BE2C (cell line): ENCODE results near the gene ANKRA2.

Source experiments
- DNase-seq: peaks from one replicate; pipeline ENCODE4 v3.0.0-alpha.2; 2020
- H3K27me3 ChIP-seq: fragments of 250-450 bp; sonication (Bioruptor Pico); 2 replicates; pipeline ENCODE4 v1.5.1; 2020; ENCODE audit warnings: mild to moderate bottlenecking
- H3K36me3 ChIP-seq: fragments of 250-450 bp; sonication (Bioruptor Pico); 2 replicates; pipeline ENCODE4 v1.5.1; 2020; ENCODE audit warnings: mild to moderate bottlenecking
- H3K4me1 ChIP-seq: fragments of 250-450 bp; sonication (Bioruptor Pico); 2 replicates; pipeline ENCODE4 v1.5.1; 2020
- H3K4me3 ChIP-seq: 2 replicates; pipeline ENCODE4 v1.5.1; 2011; ENCODE audit warnings: low read depth, low read length
- H3K9me3 ChIP-seq: fragments of 250-450 bp; sonication (Bioruptor Pico); 2 replicates; pipeline ENCODE4 v1.5.1; 2020
- TF ChIP-seq, protein P1 (sequence below): IDR thresholded peaks from 2 replicates; pipeline ENCODE4 v1.5.1; 2012; ENCODE audit warnings: mild to moderate bottlenecking, low read depth, low read length

The ANKRA2 gene

DNA sequence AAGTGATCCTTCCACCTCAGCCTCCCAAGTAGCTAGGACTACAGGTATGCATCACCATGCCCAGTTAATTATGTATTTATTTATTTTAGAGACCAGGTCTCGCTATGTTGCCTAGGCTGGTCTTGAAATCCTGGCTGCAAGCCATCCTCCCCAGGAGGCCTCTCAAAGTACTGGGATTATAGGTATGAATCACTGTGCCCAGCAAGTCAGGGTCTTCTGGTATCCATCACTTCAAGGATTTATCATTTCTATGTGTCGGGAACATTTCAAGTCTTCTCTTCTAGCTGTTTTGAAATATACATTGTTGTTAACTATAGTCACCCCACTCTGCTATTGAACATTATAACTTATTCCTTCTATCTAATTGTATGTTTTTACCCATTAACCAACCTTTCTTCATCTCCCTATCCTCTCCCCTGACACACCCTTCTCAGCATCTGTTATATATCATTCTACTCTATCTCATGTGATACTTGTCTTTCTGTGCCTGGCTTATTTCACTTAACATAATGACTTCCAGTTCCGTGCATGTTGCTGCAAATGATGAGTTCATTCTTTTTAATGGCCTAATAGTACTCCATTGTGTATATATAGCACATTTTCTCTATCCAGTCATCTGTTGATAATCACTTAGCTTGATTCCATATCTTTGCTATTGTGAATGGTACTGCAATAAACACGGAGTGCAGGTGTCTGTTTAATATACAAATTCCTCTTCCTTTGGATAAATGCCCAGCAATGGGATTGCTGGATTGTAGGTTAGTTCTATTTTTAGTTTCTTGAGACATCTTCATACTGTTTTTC, 26.5 kb upstream of the ANKRA2 start:
- H3K36me3 ChIP-seq, result no peaks in the 10 kb centered on the region; the same call in 1 of the 2 replicates
- no peaks in the 10 kb centered on the region for H3K27me3 ChIP-seq
- no peak overlapping the region for H3K4me3 ChIP-seq
- TF ChIP-seq, protein P1, sequence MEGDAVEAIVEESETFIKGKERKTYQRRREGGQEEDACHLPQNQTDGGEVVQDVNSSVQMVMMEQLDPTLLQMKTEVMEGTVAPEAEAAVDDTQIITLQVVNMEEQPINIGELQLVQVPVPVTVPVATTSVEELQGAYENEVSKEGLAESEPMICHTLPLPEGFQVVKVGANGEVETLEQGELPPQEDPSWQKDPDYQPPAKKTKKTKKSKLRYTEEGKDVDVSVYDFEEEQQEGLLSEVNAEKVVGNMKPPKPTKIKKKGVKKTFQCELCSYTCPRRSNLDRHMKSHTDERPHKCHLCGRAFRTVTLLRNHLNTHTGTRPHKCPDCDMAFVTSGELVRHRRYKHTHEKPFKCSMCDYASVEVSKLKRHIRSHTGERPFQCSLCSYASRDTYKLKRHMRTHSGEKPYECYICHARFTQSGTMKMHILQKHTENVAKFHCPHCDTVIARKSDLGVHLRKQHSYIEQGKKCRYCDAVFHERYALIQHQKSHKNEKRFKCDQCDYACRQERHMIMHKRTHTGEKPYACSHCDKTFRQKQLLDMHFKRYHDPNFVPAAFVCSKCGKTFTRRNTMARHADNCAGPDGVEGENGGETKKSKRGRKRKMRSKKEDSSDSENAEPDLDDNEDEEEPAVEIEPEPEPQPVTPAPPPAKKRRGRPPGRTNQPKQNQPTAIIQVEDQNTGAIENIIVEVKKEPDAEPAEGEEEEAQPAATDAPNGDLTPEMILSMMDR, result no peak
- H3K4me1 ChIP-seq, result peaks cover 12% of the 10 kb centered on the region
- no peaks in the 10 kb centered on the region for H3K9me3 ChIP-seq
- DNase-seq, result peak; percentile 73

DNA sequence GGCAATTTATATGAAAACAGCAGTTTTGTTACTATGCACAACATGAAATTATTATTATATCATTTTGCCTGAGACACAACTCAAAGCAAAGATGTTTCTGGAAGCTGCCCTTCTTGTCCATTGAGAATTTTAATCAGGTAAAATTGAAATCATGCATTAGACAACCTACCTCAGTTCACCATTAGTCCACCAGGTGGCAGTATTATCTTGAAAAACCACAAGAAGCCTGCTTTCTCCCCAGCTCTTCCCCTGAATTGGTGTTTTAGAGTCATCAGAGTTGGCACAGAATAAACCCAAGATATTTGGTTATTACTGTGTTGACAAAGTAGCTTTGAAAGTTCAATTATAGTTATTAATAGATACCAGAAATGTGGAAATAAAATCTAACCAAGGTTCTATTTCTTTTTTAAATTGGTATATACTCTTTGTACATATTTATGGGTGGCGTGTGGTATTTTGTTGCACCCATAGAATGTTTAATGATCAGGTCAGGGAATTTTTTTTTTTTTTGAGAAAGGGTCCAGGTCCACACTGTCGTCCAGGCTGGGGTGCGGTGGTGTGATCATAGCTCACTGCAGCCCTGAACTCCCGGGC, 25.8 kb upstream of the ANKRA2 start:
- H3K4me1 ChIP-seq, result peaks cover 12% of the 10 kb centered on the region
- H3K27me3 ChIP-seq, result no peaks in the 10 kb centered on the region
- H3K4me3 ChIP-seq, result no peak overlapping the region
- no peaks in the 10 kb centered on the region for H3K9me3 ChIP-seq
- no peaks in the 10 kb centered on the region; the same call in 1 of the 2 replicates for H3K36me3 ChIP-seq
- DNase-seq, result peak; percentile 69
- TF ChIP-seq, protein P1, result peak; percentile 84

DNA sequence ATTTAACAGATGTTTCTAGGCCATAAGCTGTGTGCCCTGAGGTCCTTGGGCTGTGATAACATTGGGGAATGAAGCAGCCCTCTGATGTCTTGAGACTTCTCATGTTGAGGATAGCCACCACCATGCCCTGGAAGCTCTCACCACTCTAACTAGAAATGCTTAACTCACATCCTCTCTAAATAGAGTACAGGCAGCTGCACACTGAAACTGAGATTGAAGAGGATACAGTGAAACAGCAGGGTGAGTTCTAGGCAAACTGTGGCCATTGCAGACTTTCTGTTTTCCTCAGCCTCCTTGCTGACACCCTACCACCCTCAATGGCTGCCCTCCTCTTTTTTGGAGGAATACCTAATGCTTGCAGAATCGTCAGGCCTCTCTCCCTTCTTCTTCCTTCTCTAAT, 22.5 kb upstream of the ANKRA2 start:
- Histone ChIP-seq H3K27me3 (no peaks in the 10 kb centered on the region), H3K4me3 (no peak overlapping the region), H3K4me1 (peaks cover 12% of the 10 kb centered on the region), H3K9me3 (no peaks in the 10 kb centered on the region), H3K36me3 (peaks cover 8% of the 10 kb centered on the region)
- DNase-seq, result no peak
- TF ChIP-seq, protein P1, result no peak

DNA sequence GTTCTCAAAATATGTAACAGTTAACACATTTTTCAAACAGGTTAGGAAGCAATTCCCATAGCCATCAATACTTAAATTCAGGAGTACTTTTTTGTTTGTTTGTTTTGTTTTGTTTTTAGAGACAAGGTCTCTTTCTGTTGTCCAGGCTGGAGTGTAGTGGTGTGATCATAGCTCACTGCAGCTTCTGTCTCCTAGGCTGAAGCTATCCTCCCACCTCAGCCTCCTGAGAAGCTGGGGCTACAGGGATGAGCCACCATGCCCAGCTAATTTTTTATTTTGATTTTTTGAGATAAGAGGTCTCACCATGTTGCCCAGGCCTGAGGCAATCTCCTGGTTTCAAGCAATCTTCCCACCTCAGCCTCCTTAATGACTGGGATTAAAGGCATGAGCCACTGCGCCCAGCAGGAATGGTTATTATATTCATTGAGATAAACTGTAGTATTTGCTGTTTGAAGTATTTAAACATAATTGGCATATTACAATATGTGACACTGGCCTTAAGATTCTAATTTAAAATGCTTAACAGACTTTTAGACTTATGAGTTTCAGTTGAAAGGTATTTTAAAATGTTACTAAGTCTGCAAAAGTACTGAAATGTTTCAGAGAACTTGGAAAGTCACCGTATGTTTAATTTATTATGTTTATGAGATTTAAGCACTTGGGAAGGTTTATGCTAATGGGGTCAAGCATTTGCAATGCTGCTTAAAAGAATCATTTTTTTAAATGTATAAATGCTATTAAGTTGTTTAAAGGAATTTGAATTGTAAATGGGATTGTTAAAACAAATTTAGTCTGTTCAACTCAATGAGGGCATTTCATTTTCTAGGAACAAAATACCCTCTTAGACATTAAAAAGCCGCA, 17.1 kb upstream of the ANKRA2 start:
- H3K36me3 ChIP-seq, result peaks cover 52% of the 10 kb centered on the region
- DNase-seq, result no peak
- H3K4me1 ChIP-seq, result 0 out of 2 replicates have a peak, but pooled peaks cover 2% of the 10 kb centered on the region
- no peaks in the 10 kb centered on the region for H3K27me3 ChIP-seq
- TF ChIP-seq, protein P1, result no peak
- H3K9me3 ChIP-seq, result no peaks in the 10 kb centered on the region
- no peak overlapping the region for H3K4me3 ChIP-seq

- Histone ChIP-seq H3K4me1 (no peaks in the 10 kb centered on the region), H3K27me3 (no peaks in the 10 kb centered on the region), H3K36me3 (peaks cover 18% of the 10 kb centered on the region), H3K4me3 (peak overlapping the region; percentile 100), H3K9me3 (no peaks in the 10 kb centered on the region)
- TF ChIP-seq, protein P1, result no peak
- DNase-seq, result no peak
Observed at GRCh38 chr5:73565969-73566547, 619 bp upstream of the ANKRA2 start.
